Trophoblast cell (in vitro differentiated cells and primary cell): Measurements from ENCODE around the gene RPL38.

Source experiments
- DNase-seq, 2 donors: peaks; one replicate each; pipeline ENCODE4 v3.0.0-alpha.2; 2016
- H2AFZ ChIP-seq: 2 replicates; pipeline ENCODE4 v1.6.1; 2013; ENCODE audit warnings: low read length, moderate library complexity, mild to moderate bottlenecking; ENCODE audit not compliant: insufficient read depth, poor library complexity
- H2AK5ac ChIP-seq: 2 replicates; pipeline ENCODE4 v1.6.1; 2013; ENCODE audit warnings: mild to moderate bottlenecking, low read length
- H2BK120ac ChIP-seq: 2 replicates; pipeline ENCODE4 v1.6.1; 2013; ENCODE audit warnings: low read length, mild to moderate bottlenecking, moderate library complexity; ENCODE audit not compliant: insufficient read depth, poor library complexity
- H2BK12ac ChIP-seq: 2 replicates; pipeline ENCODE4 v1.6.1; 2013; ENCODE audit warnings: mild to moderate bottlenecking, low read length, moderate library complexity
- H2BK5ac ChIP-seq: 2 replicates; pipeline ENCODE4 v1.6.1; 2013; ENCODE audit warnings: low read length, low read depth, moderate library complexity, mild to moderate bottlenecking; ENCODE audit not compliant: poor library complexity
- H3K14ac ChIP-seq: 2 replicates; pipeline ENCODE4 v1.6.1; 2013; ENCODE audit warnings: mild to moderate bottlenecking, low read length
- H3K18ac ChIP-seq: 2 replicates; pipeline ENCODE4 v1.6.1; 2013; ENCODE audit warnings: mild to moderate bottlenecking, low read length
- H3K23ac ChIP-seq: 2 replicates; pipeline ENCODE4 v1.6.1; 2013; ENCODE audit warnings: low read length
- H3K27ac ChIP-seq: 2 replicates; pipeline ENCODE4 v1.5.1; 2013; ENCODE audit warnings: low read depth, mild to moderate bottlenecking, inconsistent platforms, low read length, moderate library complexity
- H3K27me3 ChIP-seq: 2 replicates; pipeline ENCODE4 v1.6.1; 2013; ENCODE audit warnings: inconsistent platforms, mild to moderate bottlenecking, low read length, moderate library complexity; ENCODE audit not compliant: insufficient read depth
- H3K36me3 ChIP-seq, 2 experiments: 1 replicate in 1 of 2; 2 replicates in 1 of 2; pipeline ENCODE4 v1.6.1; 2013; ENCODE audit warnings: low read length in 2 of 2, mild to moderate bottlenecking in 2 of 2, moderate library complexity in 1 of 2; ENCODE audit not compliant: insufficient read depth in 2 of 2, control insufficient read depth in 1 of 2
- H3K4ac ChIP-seq: 2 replicates; pipeline ENCODE4 v1.6.1; 2013; ENCODE audit warnings: low read depth, mild to moderate bottlenecking, low read length, moderate library complexity
- H3K4me1 ChIP-seq, 2 experiments: 1 replicate in 1 of 2; 2 replicates in 1 of 2; pipeline ENCODE4 v1.6.1; 2013; ENCODE audit warnings: low read length in 2 of 2, mild to moderate bottlenecking in 2 of 2, moderate library complexity in 1 of 2; ENCODE audit not compliant: insufficient read depth in 2 of 2, control insufficient read depth in 1 of 2
- H3K4me2 ChIP-seq: 2 replicates; pipeline ENCODE4 v1.6.1; 2013; ENCODE audit warnings: inconsistent platforms, mild to moderate bottlenecking, low read length, moderate library complexity
- H3K4me3 ChIP-seq: 2 replicates; pipeline ENCODE4 v1.5.1; 2013; ENCODE audit warnings: mild to moderate bottlenecking, low read depth, low read length, inconsistent platforms
- H3K79me1 ChIP-seq: one replicate; pipeline ENCODE4 v1.6.1; 2013; ENCODE audit warnings: low read length
- H3K79me2 ChIP-seq: 2 replicates; pipeline ENCODE4 v1.6.1; 2013; ENCODE audit warnings: low read length, mild to moderate bottlenecking; ENCODE audit not compliant: control insufficient read depth, insufficient read depth, poor library complexity
- H3K9ac ChIP-seq: 2 replicates; pipeline ENCODE4 v1.6.1; 2013; ENCODE audit warnings: mild to moderate bottlenecking, low read length
- H3K9me3 ChIP-seq: 2 replicates; pipeline ENCODE4 v1.6.1; 2013; ENCODE audit warnings: low read depth, mild to moderate bottlenecking, control low read depth, inconsistent platforms, low read length; ENCODE audit not compliant: insufficient read depth
- H4K12ac ChIP-seq: 2 replicates; pipeline ENCODE4 v1.6.1; 2013; ENCODE audit warnings: low read depth, mild to moderate bottlenecking, low read length, moderate library complexity
- H4K8ac ChIP-seq: 2 replicates; pipeline ENCODE4 v1.6.1; 2013; ENCODE audit warnings: low read depth, mild to moderate bottlenecking, low read length, moderate library complexity
- H4K91ac ChIP-seq: one replicate; pipeline ENCODE4 v1.6.1; 2013; ENCODE audit warnings: low read depth, mild to moderate bottlenecking, low read length, moderate library complexity
- WGBS: extraction: QIAGEN DNeasy Blood & Tissue Kit; methylation state at CpG from one replicate; pipeline ENCODE4 v1.1.7; 2013; ENCODE audit warnings: missing lambda C conversion rate; ENCODE audit not compliant: insufficient read length, insufficient coverage; ENCODE audit errors: extremely low coverage; 5-methylcytosine and 5-hydroxymethylcytosine counted together

The RPL38 gene

GRCh38 chr17:74251569-74251968 lies 48.1 kb downstream of the RPL38 start:
- Histone ChIP-seq H2BK120ac (no peak overlapping the region), H3K79me1 (no peaks in the 10 kb centered on the region), H3K18ac (no peak overlapping the region), H3K4ac (no peak overlapping the region), H3K27me3 (no peaks in the 10 kb centered on the region), H4K91ac (no peak overlapping the region), H3K9ac (no peak overlapping the region), H2AK5ac (no peak overlapping the region), H3K79me2 (no peaks in the 10 kb centered on the region), H4K12ac (no peak overlapping the region), H3K27ac (no peak overlapping the region), H3K23ac (peak overlapping the region; percentile 31), H3K4me2 (no peak overlapping the region), H2BK5ac (no peak overlapping the region), H3K4me1 (peaks cover 0 to 2% of the 10 kb centered on the region in 2 experiments), H3K36me3 (no peaks in the 10 kb centered on the region), H3K4me3 (no peak overlapping the region), H2AFZ (no peak overlapping the region), H4K8ac (no peak overlapping the region), H3K14ac (no peak overlapping the region), H2BK12ac (no peak overlapping the region), H3K9me3 (peaks cover 3% of the 10 kb centered on the region)
- no CpG with 5 or more reads among the region's 6 CpGs for WGBS
- DNase-seq: no peak

- Histone ChIP-seq H3K4ac (no peak overlapping the region), H4K91ac (no peak overlapping the region), H3K4me3 (no peak overlapping the region), H2BK120ac (no peak overlapping the region), H4K8ac (no peak overlapping the region), H2AFZ (no peak overlapping the region), H3K18ac (no peak overlapping the region), H3K4me1 (peaks cover 0 to 2% of the 10 kb centered on the region in 2 experiments), H3K36me3 (no peaks in the 10 kb centered on the region), H4K12ac (no peak overlapping the region), H2BK12ac (no peak overlapping the region), H3K9ac (no peak overlapping the region), H3K14ac (no peak overlapping the region), H3K9me3 (peaks cover 3% of the 10 kb centered on the region), H3K27me3 (no peaks in the 10 kb centered on the region), H3K23ac (no peak overlapping the region), H2BK5ac (no peak overlapping the region), H3K27ac (no peak overlapping the region), H2AK5ac (no peak overlapping the region), H3K79me2 (no peaks in the 10 kb centered on the region), H3K4me2 (no peak overlapping the region), H3K79me1 (no peaks in the 10 kb centered on the region)
- WGBS: no CpG with 5 or more reads among the region's 8 CpGs
- DNase-seq: no peak
Measured at GRCh38 chr17:74252211-74252610, 48.7 kb downstream of the RPL38 start.

- no peak for DNase-seq
- Histone ChIP-seq H3K4me1 (peaks cover 0 to 2% of the 10 kb centered on the region in 2 experiments), H3K23ac (no peak overlapping the region), H2BK120ac (no peak overlapping the region), H3K4me2 (no peak overlapping the region), H3K79me2 (no peaks in the 10 kb centered on the region), H3K9ac (no peak overlapping the region), H3K27me3 (no peaks in the 10 kb centered on the region), H3K4me3 (no peak overlapping the region), H3K18ac (no peak overlapping the region), H3K36me3 (no peaks in the 10 kb centered on the region), H3K4ac (no peak overlapping the region), H3K79me1 (no peaks in the 10 kb centered on the region), H2AK5ac (no peak overlapping the region), H2BK12ac (no peak overlapping the region), H3K9me3 (peaks cover 3% of the 10 kb centered on the region), H4K91ac (no peak overlapping the region), H3K14ac (no peak overlapping the region), H3K27ac (no peak overlapping the region), H2BK5ac (no peak overlapping the region), H4K12ac (no peak overlapping the region), H2AFZ (no peak overlapping the region), H4K8ac (no peak overlapping the region)
- WGBS: no CpG with 5 or more reads among the region's 13 CpGs
Measured at GRCh38 chr17:74253036-74253435, 49.6 kb downstream of the RPL38 start.

GRCh38 chr17:74257311-74257710 lies 53.8 kb downstream of the RPL38 start:
- Histone ChIP-seq H2BK120ac (no peak overlapping the region), H3K14ac (no peak overlapping the region), H2BK12ac (no peak overlapping the region), H3K27ac (no peak overlapping the region), H4K12ac (no peak overlapping the region), H3K4me1 (peaks cover 0 to 2% of the 10 kb centered on the region in 2 experiments), H3K9ac (no peak overlapping the region), H3K27me3 (no peaks in the 10 kb centered on the region), H2AFZ (no peak overlapping the region), H3K9me3 (no peaks in the 10 kb centered on the region), H2AK5ac (no peak overlapping the region), H3K4me2 (no peak overlapping the region), H2BK5ac (no peak overlapping the region), H4K91ac (no peak overlapping the region), H3K36me3 (no peaks in the 10 kb centered on the region), H3K4me3 (no peak overlapping the region), H3K18ac (no peak overlapping the region), H3K79me2 (no peaks in the 10 kb centered on the region), H3K23ac (no peak overlapping the region), H3K4ac (no peak overlapping the region), H4K8ac (no peak overlapping the region), H3K79me1 (no peaks in the 10 kb centered on the region)
- DNase-seq: no peak
- WGBS: no CpG with 5 or more reads among the region's 10 CpGs
